Fibroblast of the aortic adventitia (primary cell): Measurements from ENCODE around the gene PARVG. TPM values are rescaled to one million over a fixed set of nuclear protein-coding genes. Genes with fewer than 3 reads are reported as not detected.

Source experiments
- DNase-seq: peaks from one replicate; pipeline ENCODE4 v3.0.0-alpha.2; 2010; ENCODE audit warnings: low read depth
- H3K4me3 ChIP-seq: 2 replicates; pipeline ENCODE4 v1.5.1; 2011; ENCODE audit warnings: low read depth, mild to moderate bottlenecking, control low read depth, low read length, moderate library complexity
- CTCF ChIP-seq: IDR thresholded peaks from 2 replicates; pipeline ENCODE4 v1.5.1; 2011; ENCODE audit warnings: mild to moderate bottlenecking, low read length, control low read depth, inconsistent platforms; ENCODE audit not compliant: insufficient read depth
- total RNA-seq: library from RNA; depleted of rRNA; stranded (reverse); fragments of >200 nt; gene quantifications from 2 replicates; pipeline ENCODE4 v1.2.3, GENCODE V29; 2012; ENCODE audit warnings: low replicate concordance

Gene PARVG
- total RNA-seq, 1 donor = not detected

GRCh38 chr22:44220727-44221680, 40.3 kb downstream of the PARVG start:
- H3K4me3 ChIP-seq = no peak overlapping the region
- no peak for TF ChIP-seq CTCF
- DNase-seq = no peak

GRCh38 chr22:44221710-44222475, 41.2 kb downstream of the PARVG start:
- no peak for DNase-seq
- no peak overlapping the region for H3K4me3 ChIP-seq
- TF ChIP-seq CTCF = no peak

- no peak for DNase-seq
- H3K4me3 ChIP-seq = no peak overlapping the region
- no peak for TF ChIP-seq CTCF
These were observed 43.4 kb downstream of the PARVG start for GRCh38 chr22:44224166-44224565.

- no peak for DNase-seq
- H3K4me3 ChIP-seq = no peak overlapping the region
- TF ChIP-seq CTCF = no peak
These were observed 44.5 kb downstream of the PARVG start for GRCh38 chr22:44225091-44225689.

GRCh38 chr22:44225812-44226211, 45.1 kb downstream of the PARVG start:
- no peak for DNase-seq
- H3K4me3 ChIP-seq = no peak overlapping the region
- TF ChIP-seq CTCF = no peak

- H3K4me3 ChIP-seq = no peak overlapping the region
- no peak for TF ChIP-seq CTCF
- no peak for DNase-seq
These were observed 48.6 kb downstream of the PARVG start for GRCh38 chr22:44229331-44229730.
